B cell (primary cell): ENCODE measurements around the gene NOC2L. TPM values are rescaled to one million over a fixed set of nuclear protein-coding genes. Genes with fewer than 3 reads are reported as not detected.
A peak's percentile ranks its signal among the peaks of the same experiment; 100 is the strongest.

Source experiments
- ATAC-seq: fragments of 200-7000 bp; cut with Tn5 transposase; one replicate; pipeline ENCODE4 v1.10.0; 2021; ENCODE audit warnings: low read depth, mild to moderate bottlenecking, moderate number of reproducible peaks, moderate library complexity
- CTCF ChIA-PET: fragments of 350-600 bp; sonication (Branson Sonifier 250); formaldehyde crosslinking; loops from one replicate; lab custom pipeline; 2021; ENCODE audit warnings: antibody characterized with exemption, inconsistent platforms; lab: Charles Lee
- POLR2A ChIA-PET: fragments of 350-600 bp; sonication (Branson Sonifier 250); formaldehyde crosslinking; loops from one replicate; lab custom pipeline; 2021; ENCODE audit warnings: antibody characterized with exemption; lab: Charles Lee
- DNase-seq: peaks from one replicate; pipeline ENCODE4 v3.0.0; 2013
- H2AFZ ChIP-seq: 2 replicates; pipeline ENCODE4 v1.6.1; 2012; ENCODE audit warnings: mild to moderate bottlenecking, low read depth, low read length; ENCODE audit not compliant: insufficient read depth, poor library complexity, severe bottlenecking
- H3K27ac ChIP-seq, 2 donors: 1 replicate in 1 of 2; 2 replicates in 1 of 2; pipeline ENCODE4 v1.5.1; 2012 to 2013; ENCODE audit warnings: low read length in 2 of 2, mild to moderate bottlenecking in 2 of 2, moderate library complexity in 1 of 2
- H3K27me3 ChIP-seq, 4 experiments: fragments of 200-600 bp in 1 of 4; sonication (generic) in 1 of 4; replicated peaks in 1 of 4; 1 replicate in 2 of 4; 2 replicates in 2 of 4; pipeline versions ENCODE4 v1.6.1 to v1.7.0; 2013 to 2016; ENCODE audit warnings: low read length in 3 of 4, mild to moderate bottlenecking in 2 of 4, mixed read lengths in 1 of 4, moderate library complexity in 1 of 4; ENCODE audit not compliant: insufficient read depth in 4 of 4, control insufficient read depth in 3 of 4; ENCODE audit errors: control extremely low read depth in 1 of 4
- H3K36me3 ChIP-seq, 2 experiments: replicated peaks in 1 of 2; 1 replicate in 1 of 2; 2 replicates in 1 of 2; pipeline versions ENCODE4 v1.6.1 to v1.7.1; 2013; ENCODE audit warnings: low read length in 1 of 2; ENCODE audit not compliant: insufficient read depth in 2 of 2, control insufficient read depth in 1 of 2; ENCODE audit errors: control extremely low read depth in 1 of 2, extremely low read depth in 1 of 2
- H3K4me1 ChIP-seq, 2 donors: fragments of 200-600 bp in 1 of 2; sonication (generic) in 1 of 2; 1 replicate in 1 of 2; 2 replicates in 1 of 2; pipeline versions ENCODE4 v1.5.1 to v1.6.1; 2013 to 2017; ENCODE audit warnings: low read length in 2 of 2; ENCODE audit not compliant: control insufficient read depth in 2 of 2, insufficient read depth in 2 of 2
- H3K4me2 ChIP-seq: replicated peaks from 2 replicates; pipeline ENCODE3; 2012; ENCODE audit warnings: mild to moderate bottlenecking, low read depth, low read length; ENCODE audit not compliant: poor library complexity, severe bottlenecking
- H3K4me3 ChIP-seq, 5 experiments: fragments of 200-600 bp in 1 of 5; sonication (generic) in 1 of 5; 1 replicate in 3 of 5; 2 replicates in 2 of 5; pipeline versions ENCODE4 v1.5.1 to v1.7.0; 2011 to 2016; ENCODE audit warnings: low read length in 4 of 5, mild to moderate bottlenecking in 4 of 5, low read depth in 2 of 5, control low read depth in 1 of 5, moderate library complexity in 1 of 5; ENCODE audit not compliant: insufficient read depth in 1 of 5; ENCODE audit errors: control extremely low read depth in 1 of 5, extremely low read depth in 1 of 5
- H3K79me2 ChIP-seq: fragments of 200-600 bp; sonication (generic); one replicate; pipeline ENCODE4 v1.6.0; 2016; ENCODE audit warnings: low read length; ENCODE audit not compliant: control insufficient read depth, insufficient read depth
- H3K9ac ChIP-seq: fragments of 200-600 bp; sonication (generic); 2 replicates; pipeline ENCODE4 v1.6.1; 2017; ENCODE audit warnings: mild to moderate bottlenecking, low read length, moderate library complexity
- H3K9me3 ChIP-seq, 3 donors: one replicate each; pipeline versions ENCODE4 v1.6.1 to v1.7.1; 2013; ENCODE audit warnings: low read length in 2 of 3; ENCODE audit not compliant: control insufficient read depth in 2 of 3, insufficient read depth in 1 of 3; ENCODE audit errors: control extremely low read depth in 1 of 3
- H4K20me1 ChIP-seq: 2 replicates; pipeline ENCODE4 v1.6.0; 2012; ENCODE audit warnings: mild to moderate bottlenecking, low read length; ENCODE audit not compliant: insufficient read depth, control insufficient read depth, poor library complexity, severe bottlenecking
- H3K27ac Mint-ChIP-seq: one replicate; pipeline ENCODE4 v1.8.0; 2021; ENCODE audit warnings: mixed read lengths
- H3K27me3 Mint-ChIP-seq: one replicate; pipeline ENCODE4 v1.8.0; 2021; ENCODE audit warnings: mixed read lengths
- H3K4me1 Mint-ChIP-seq: one replicate; pipeline ENCODE4 v1.8.0; 2021; ENCODE audit warnings: mixed read lengths
- H3K4me3 Mint-ChIP-seq: one replicate; pipeline ENCODE4 v1.8.0; 2021; ENCODE audit warnings: mixed read lengths
- H3K9me3 Mint-ChIP-seq: one replicate; pipeline ENCODE4 v1.8.0; 2022; ENCODE audit warnings: mixed read lengths; ENCODE audit not compliant: insufficient read depth
- CTCF ChIP-seq: fragments of 200-600 bp; IDR thresholded peaks from one replicate; pipeline ENCODE4 v1.8.0; 2022; ENCODE audit warnings: antibody characterized with exemption, mild to moderate bottlenecking
- EZH2 ChIP-seq: IDR thresholded peaks from 2 replicates; pipeline ENCODE4 v1.6.1; 2012; ENCODE audit warnings: borderline replicate concordance, low read depth, mild to moderate bottlenecking, moderate library complexity, low read length; ENCODE audit not compliant: insufficient read depth, poor library complexity, severe bottlenecking
- WGBS: methylation state at CpG from one replicate; pipeline ENCODE4 v1.1.5; 2013; ENCODE audit warnings: missing lambda C conversion rate; ENCODE audit not compliant: insufficient coverage; 5-methylcytosine and 5-hydroxymethylcytosine counted together
- intact Hi-C: fragments of 100-400 bp; cut with micrococcal nuclease; formaldehyde crosslinking; loops from one replicate; pipeline ENCODE4 v1.10.0; 2022
- polyA plus RNA-seq: library from polyadenylated mRNA; depleted of rRNA; stranded (reverse); fragments of >200 nt; gene quantifications from 2 replicates; pipeline ENCODE4 v1.2.3, GENCODE V29; 2012
- total RNA-seq, 2 donors: library from RNA; stranded (reverse); fragments of 120-200 nt in 1 of 2; gene quantifications; 1 replicate in 1 of 2; 2 replicates in 1 of 2; pipeline versions ENCODE4 v1.2.3 to v1.2.4, GENCODE V29; 2013 to 2022

Gene NOC2L
- total and polyA plus RNA-seq, 2 donors (not counting 1 experiment from before 2014, with no cell fraction given), result 48.0 to 64.1 TPM

GRCh38 chr1:941015-941587 is 18.0 kb downstream of the NOC2L start:
- TF ChIP-seq EZH2, result no peak
- TF ChIP-seq CTCF, result no peak
- Histone ChIP-seq H4K20me1 (peaks cover 7% of the 10 kb centered on the region), H2AFZ (peak overlapping the region; percentile 33), H3K9me3 (peaks cover 0 to 5% (median 0%) of the 10 kb centered on the region in 3 donors), H3K9ac (peak overlapping the region; percentile 62), H3K27me3 (peaks cover 0 to 57% (median 22%) of the 10 kb centered on the region in 4 experiments), H3K4me1 (peaks cover 30 to 31% of the 10 kb centered on the region in 2 donors), H3K27ac (no peak overlapping the region), H3K36me3 (peaks cover 0 to 10% of the 10 kb centered on the region in 2 experiments), H3K4me3 (peak overlapping the region in 3 of 5 experiments; percentile 34 to 56 (median 47)), H3K4me2 (peak overlapping the region; percentile 90), H3K79me2 (no peaks in the 10 kb centered on the region)
- DNase-seq (peak; percentile 55), ATAC-seq (peak; percentile 7)
- Mint-ChIP-seq H3K27me3 (peaks cover 22% of the 10 kb centered on the region), H3K9me3 (no peaks in the 10 kb centered on the region), H3K4me1 (peaks cover 14% of the 10 kb centered on the region), H3K4me3 (peak overlapping the region; percentile 86), H3K27ac (no peak overlapping the region)
- intact Hi-C loops, result no loop called here
- ChIA-PET CTCF (interaction anchor here (1.7 kb wide), 1 partner anchor 72 kb away, joined by 6 read pairs; no protein-coding TSS in a partner anchor), POLR2A (interaction anchor here (0.9 kb wide), 1 partner anchor 18 kb away, joined by 6 read pairs; the partner anchor contains the start of gene NOC2L)
- WGBS, result 2% methylated on average over 36 of the region's 36 CpGs
